GM19455 (cell line): Measurements from ENCODE around the gene CYS1.
"Not testable (repeated sequence)": the region's sequence is repeated elsewhere in the genome, so short reads cannot be mapped to it uniquely, and the experiment has no call there.

Experiments used
- ATAC-seq: cut with Tn5 transposase; IDR thresholded peaks from one replicate; pipeline ENCODE4 v1.9.1; 2021; ENCODE audit not compliant: unreplicated experiment

CYS1 gene

GRCh38 chr2:10094271-10094814 lies 14.1 kb upstream of the CYS1 start:
- no peak for ATAC-seq

- ATAC-seq = not testable (repeated sequence)
These were observed 11.7 kb upstream of the CYS1 start for GRCh38 chr2:10091889-10092244.

- no peak for ATAC-seq
These were observed 11.1 kb upstream of the CYS1 start for GRCh38 chr2:10091182-10091888.

- no peak for ATAC-seq
These were observed 9.5 kb upstream of the CYS1 start for GRCh38 chr2:10089565-10090190.

- ATAC-seq = no peak
These were observed 7.1 kb upstream of the CYS1 start for GRCh38 chr2:10087360-10087759.

- no peak for ATAC-seq
These were observed 6.7 kb upstream of the CYS1 start for GRCh38 chr2:10086950-10087349.

GRCh38 chr2:10085668-10086059 lies 5.5 kb upstream of the CYS1 start:
- ATAC-seq = no peak

- no peak for ATAC-seq
These were observed 4.9 kb upstream of the CYS1 start for GRCh38 chr2:10085043-10085667.

GRCh38 chr2:10084223-10084865 lies 4.1 kb upstream of the CYS1 start:
- ATAC-seq = no peak

GRCh38 chr2:10083692-10084211 lies 3.5 kb upstream of the CYS1 start:
- ATAC-seq = no peak

- no peak for ATAC-seq
These were observed 2.8 kb upstream of the CYS1 start for GRCh38 chr2:10083046-10083445.

- no peak for ATAC-seq
These were observed 509 bp upstream of the CYS1 start for GRCh38 chr2:10080536-10081304.

- no peak for ATAC-seq
These were observed 843 bp downstream of the CYS1 start for GRCh38 chr2:10079266-10079869.

- no peak for ATAC-seq
These were observed 1.4 kb downstream of the CYS1 start for GRCh38 chr2:10078704-10079265.

- ATAC-seq = no peak
These were observed 2.2 kb downstream of the CYS1 start for GRCh38 chr2:10078001-10078400.

GRCh38 chr2:10076988-10077527 lies 3.2 kb downstream of the CYS1 start:
- ATAC-seq = no peak

- ATAC-seq = no peak
These were observed 3.7 kb downstream of the CYS1 start for GRCh38 chr2:10076511-10076910.

- ATAC-seq = no peak
These were observed 4.5 kb downstream of the CYS1 start for GRCh38 chr2:10075571-10076209.

GRCh38 chr2:10075101-10075500 lies 5.1 kb downstream of the CYS1 start:
- no peak for ATAC-seq
